Measurements from ENCODE around the gene BRSK1.
A peak's percentile ranks its signal among the peaks of the same experiment; 100 is the strongest.

Gene BRSK1

DNA sequence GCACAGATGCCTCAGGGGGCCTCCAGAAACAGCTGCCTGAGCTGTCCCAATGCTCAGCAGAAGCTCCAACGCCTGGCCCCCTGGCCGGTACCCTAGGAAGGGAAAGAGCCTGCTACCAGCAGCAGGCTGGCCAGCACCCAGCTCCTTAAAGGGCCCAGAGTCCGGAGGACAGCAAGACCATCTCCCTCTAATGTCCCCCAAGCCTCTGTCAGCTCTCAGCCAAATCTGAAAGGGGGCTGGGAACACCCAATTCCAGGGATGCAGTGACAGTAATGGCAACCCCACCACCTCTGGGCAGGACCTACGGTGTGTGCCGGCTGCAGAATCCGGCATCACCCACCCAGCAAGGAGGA lies 29.2 kb upstream of the BRSK1 start:
- no peak for DNase-seq

DNA sequence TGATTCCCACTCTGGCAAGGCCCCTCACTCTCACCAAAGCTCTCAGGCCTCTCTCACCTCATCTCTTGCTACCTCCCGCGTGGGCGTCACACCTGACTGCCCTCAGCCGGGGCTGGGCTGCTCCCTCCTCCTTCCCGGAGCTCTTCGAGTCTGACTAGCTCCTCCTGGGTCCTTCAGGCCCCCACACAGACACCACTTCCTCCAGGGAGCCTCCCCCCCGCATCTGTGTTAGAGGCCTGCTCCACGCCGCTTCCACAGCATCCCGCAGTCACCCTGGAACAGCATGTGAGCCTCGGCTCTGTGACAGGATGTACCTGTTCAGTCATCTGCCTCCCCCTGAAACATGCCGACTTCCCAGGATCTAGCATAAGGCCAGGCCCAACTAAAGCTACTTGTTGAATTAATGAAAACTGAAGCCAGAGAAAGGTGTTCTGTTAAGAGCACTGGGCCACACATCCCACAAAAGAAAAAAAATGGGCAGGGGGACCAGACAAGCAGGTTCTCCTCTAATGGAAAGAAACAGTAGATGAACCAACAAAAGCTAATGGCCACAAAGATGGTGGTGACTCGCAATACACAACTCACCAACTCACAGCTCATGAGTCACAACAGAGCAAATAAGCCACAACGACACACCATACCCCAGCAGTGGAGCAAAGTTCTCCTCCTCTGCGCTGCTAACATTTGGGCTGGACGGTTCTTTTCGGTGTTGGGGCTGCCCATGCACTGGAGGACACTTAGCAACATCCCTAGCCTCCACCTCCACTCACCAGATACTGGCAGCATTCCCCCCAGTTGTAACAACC lies 28.0 kb upstream of the BRSK1 start:
- no peak for DNase-seq

DNA sequence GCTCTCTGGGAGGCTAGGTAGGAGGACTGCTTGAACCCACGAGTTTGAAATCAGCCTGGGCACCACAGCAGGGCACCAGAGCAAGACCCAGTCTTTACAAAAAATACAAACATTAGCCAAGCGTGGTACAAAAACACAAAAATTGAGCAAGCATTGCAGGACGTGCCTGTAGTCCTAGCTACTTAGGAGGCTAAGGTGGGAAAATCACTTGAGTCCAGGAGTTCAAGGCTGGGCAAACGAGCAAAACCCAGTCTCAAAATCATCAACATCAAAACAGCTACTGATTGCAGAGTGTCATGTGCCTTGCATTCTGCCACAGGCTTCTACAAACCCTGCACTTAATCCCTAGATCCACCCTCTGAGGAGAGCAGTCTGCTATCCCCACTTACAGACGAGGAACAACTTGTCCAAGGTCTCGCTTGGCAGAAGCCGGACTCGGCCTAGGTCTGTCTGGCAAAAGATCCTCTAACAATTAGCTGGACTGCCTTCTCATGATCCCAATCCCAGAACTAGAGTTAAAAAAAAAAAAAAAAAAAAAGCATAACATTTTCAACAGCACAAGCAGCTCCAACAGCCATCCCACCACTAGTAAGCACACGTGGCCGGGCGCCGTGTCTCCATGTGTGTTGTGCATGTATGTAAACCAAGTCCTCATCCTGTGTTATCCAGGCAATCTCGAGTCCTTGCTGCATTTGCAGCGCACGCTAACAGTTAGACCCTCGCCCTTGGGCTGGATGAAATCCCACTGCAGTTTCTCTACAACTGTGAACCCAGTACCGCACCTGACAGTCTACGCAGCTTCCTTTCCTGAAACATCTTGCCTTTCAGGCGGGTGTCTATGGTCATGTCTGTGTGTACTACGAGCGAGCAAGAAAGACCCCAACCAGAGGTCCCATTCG lies 27.0 kb upstream of the BRSK1 start:
- DNase-seq = no peak

GRCh38 chr19:55257461-55258420 lies 26.1 kb upstream of the BRSK1 start:
- no peak for DNase-seq

GRCh38 chr19:55258476-55258827 lies 25.3 kb upstream of the BRSK1 start:
- no peak for DNase-seq

DNA sequence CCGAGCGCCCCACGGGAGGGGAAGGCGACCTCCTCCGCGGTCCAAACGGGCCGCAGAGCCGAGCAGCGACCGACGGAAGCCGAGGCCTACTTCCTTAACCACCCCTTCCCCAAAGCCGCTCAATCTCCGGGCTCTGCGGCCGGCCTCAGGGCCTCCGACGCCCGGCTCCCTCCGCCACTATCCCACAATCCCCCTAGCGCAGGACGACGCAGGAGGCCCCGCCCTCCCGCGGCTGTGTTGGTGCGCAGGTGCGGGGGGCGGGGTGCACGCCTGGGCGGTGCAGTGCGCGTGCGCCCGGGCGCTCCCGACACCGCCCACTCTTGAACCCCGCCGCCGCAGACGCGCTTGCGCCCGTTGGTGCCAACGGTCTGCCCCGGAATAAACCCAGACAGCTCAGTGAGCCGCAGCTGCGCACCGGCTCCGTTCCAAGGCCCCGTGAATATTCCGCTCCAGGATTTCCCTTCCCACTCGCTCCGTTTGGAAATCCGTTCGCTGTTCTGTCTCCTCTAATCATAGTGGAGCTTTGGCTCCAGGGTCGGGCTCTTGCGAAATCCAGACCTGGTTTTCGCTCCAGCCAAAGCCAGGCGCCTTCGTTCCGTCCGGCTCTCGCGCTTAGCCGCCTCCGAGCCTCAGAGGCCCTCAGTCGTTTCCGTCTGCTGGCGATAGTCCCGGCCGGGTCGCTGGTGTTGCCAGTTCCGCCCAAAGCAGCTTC lies 24.8 kb upstream of the BRSK1 start, which contains the start of gene PPP6R1:
Gene PPP6R1 (minus strand): TSS at position 190 of the 712 bp plus-strand sequence. CDS start 11,914 bp downstream, outside the sequence.
- peak; percentile 98 for DNase-seq

DNA sequence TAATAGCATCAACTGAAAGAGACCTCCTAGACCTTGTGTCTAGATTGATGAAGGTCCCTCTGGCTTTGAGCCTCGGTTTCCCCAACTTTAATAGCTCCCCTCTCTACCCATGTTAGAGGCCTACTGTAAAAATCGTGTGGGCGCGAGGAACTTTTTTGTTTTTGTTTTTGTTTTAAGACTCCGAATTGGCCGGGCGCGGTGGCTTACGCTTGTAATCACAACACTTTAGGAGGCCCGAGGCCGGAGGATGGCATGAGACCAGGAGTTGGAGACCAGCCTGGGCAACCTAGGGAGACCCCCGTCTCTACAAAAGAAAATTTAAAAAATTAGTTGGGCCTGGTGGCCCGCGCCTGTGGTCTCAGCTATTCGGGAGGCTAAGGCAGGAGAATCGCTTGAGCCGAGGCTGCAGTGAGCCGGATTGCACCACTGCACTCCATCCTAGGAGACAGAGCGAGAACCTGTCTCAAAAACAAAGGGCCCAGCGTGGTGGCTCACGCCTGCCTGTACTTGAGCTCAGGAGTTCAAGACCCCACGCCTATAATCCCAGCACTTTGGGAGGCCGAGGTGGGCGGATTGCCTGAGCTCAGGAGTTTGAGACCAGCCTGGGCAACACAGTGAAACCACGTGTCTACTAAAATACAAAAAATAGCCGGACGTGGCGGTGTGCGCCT lies 24.1 kb upstream of the BRSK1 start:
- DNase-seq = no peak

GRCh38 chr19:55261671-55262126 lies 22.1 kb upstream of the BRSK1 start:
- no peak for DNase-seq

DNA sequence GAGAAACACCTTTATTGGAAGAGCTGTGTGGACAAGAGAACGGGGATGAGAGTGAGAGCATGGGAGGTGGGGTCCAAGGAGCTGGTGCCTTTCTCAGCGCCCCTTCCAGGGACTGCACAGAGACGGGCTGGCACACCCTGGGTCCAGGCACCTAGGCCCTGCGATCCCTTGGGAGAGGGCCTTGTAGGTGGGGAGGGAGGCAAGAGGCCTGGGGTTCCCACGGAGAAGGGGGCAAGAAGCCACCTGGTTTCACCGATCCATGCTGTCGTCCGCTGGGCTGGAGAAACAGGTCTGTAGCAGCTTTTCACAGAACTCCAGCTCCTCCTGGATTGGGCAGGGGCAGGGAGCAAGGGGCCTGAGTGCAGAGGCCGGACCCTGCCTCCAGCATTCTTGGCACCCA lies 21.4 kb upstream of the BRSK1 start:
- no peak for DNase-seq

GRCh38 chr19:55264531-55264930 lies 19.3 kb upstream of the BRSK1 start:
- no peak for DNase-seq

DNA sequence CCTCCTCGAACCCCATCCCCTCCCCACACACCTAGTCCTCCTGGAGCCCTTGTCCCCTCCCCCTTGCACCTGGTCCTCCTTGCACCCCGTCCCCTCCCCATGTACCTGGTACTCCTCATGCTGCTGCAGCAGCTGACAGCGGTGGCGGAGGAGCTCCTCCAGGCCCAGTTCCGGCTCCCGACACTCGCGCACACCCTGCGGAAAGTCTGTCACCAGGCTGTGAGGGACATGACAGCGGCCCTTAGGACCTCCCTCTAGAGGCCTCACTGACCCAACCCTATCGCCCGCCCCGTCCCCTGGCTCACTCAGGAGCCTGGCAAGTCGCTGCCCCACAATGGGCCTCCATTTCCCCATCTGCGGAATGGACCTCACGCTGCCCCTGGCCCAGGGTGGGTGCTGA lies 18.6 kb upstream of the BRSK1 start:
- no peak for DNase-seq

GRCh38 chr19:55265723-55266386 lies 17.9 kb upstream of the BRSK1 start:
- no peak for DNase-seq

DNA sequence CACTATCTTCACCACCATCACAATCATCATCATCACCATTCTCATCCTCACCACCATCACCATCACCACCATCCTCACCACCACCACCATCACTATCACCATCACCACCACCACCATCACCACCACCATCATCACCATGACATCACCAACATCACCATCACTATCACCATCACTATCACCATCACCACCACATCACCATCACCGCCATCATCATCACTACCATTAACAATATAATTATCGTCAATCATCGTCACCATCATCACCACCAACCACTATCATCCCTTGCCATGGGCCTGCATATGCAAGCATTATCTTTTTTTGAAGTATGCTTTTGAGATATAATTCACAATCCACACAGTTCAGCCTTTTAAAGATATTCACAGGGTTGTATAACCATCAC lies 17.4 kb upstream of the BRSK1 start:
- DNase-seq = no peak

DNA sequence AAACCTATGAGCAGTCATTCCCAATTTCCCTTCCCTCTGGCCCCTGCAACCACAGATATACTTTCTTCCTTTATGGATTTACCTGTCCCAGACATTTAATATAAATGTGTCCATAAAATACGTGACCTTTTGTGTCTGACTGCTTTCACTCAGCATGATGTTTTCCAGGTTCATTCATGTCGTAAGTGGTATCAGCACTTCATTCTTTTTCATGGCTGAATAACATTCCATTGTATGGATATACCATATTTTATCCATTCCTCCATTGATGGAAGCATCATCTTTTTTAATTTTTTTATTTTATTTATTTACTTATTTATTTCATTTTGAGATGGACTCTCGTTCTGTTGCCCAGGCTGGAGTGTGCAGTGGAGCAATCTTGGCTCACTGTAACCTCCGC lies 17.0 kb upstream of the BRSK1 start:
- DNase-seq = no peak

DNA sequence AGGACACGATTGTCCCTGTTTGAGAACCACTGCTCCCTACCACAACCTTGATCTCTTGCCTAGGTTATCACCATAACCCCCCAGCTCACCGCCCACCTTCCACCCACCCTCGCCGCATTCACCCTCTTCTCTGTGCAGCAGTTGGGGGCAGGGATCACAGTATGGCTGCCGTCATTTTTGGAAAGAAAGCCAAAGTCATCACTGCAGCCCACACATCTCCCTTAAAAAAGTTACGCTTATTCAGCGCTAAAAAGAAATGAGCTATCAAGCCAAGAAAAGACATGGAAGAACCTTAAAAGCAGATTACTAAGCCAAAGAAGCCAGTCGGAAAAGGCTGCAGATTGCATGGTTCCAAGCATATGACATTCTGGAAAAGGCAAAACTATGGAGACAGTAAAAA lies 14.5 kb upstream of the BRSK1 start:
- DNase-seq = no peak

- no peak for DNase-seq
These were observed 13.4 kb upstream of the BRSK1 start for GRCh38 chr19:55270172-55270942.

GRCh38 chr19:55272142-55272541 lies 11.7 kb upstream of the BRSK1 start:
- DNase-seq = no peak

DNA sequence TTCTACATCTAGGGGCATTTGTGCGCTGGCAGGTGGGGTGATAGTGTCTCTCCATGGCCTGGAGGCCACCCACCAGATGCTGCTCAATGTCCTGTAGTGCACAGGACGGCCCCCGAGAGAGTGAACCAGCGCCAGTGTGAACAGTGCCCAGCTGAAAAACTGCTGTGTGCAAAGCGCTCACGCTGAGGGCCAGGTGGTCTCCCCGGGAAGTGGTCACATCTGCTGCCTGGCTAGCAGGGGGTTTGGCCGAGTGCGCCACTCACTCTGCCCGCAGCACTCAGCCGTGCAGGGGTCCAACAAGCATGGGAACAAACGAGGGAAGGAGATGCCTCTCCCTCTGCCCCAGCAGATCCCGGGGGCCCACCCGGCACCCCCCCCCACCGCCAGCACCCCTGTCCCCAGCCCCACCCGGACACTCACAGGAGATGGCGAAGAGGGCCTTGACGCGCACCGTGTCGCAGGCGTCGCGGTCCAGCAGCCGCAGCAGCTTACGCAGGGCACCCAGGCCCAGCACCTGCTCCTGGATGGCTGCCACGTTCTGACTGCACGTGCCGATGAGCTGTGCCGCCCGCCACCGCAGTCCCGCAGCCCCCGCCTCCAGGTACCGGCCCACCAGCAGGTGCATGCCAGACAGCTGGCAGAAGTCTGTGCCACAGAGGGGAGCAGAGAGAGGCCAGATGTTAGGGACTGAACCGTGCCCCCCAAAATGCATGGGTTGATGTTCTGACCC lies 9.7 kb upstream of the BRSK1 start:
- no peak for DNase-seq
